HepG2 (cell line): ENCODE measurements around the gene MORN1. TPM values are rescaled to one million over a fixed set of nuclear protein-coding genes. Genes with fewer than 3 reads are reported as not detected.
A peak's percentile ranks its signal among the peaks of the same experiment; 100 is the strongest.

Experiments used
- GLI4 ChIP-seq: sonication (generic); formaldehyde crosslinking; IDR thresholded peaks from 2 replicates; pipeline ENCODE4 v1.5.1; 2020; ENCODE audit warnings: missing genetic modification reagents, mild to moderate bottlenecking, moderate library complexity, borderline replicate concordance
- NBN ChIP-seq: fragments of 450-650 bp; conservative IDR thresholded peaks from 2 replicates; pipeline ENCODE4 v1.6.1; 2017
- NFKB2 ChIP-seq: sonication (generic); formaldehyde crosslinking; IDR thresholded peaks from 2 replicates; pipeline ENCODE4 v1.4.0; 2020; ENCODE audit warnings: missing genetic modification reagents, borderline replicate concordance
- SALL1 ChIP-seq: sonication (generic); formaldehyde crosslinking; IDR thresholded peaks from 2 replicates; pipeline ENCODE4 v1.8.0; 2022; ENCODE audit warnings: mild to moderate bottlenecking, missing genetic modification reagents
- ZFYVE20 ChIP-seq: sonication (generic); formaldehyde crosslinking; IDR thresholded peaks from 2 replicates; pipeline ENCODE4 v1.8.0; 2023; ENCODE audit warnings: low read depth, mild to moderate bottlenecking, moderate library complexity, missing genetic modification reagents, borderline replicate concordance
- ZKSCAN8 ChIP-seq: IDR thresholded peaks from 2 replicates; pipeline ENCODE4 v1.6.1; 2016; ENCODE audit warnings: borderline replicate concordance, missing genetic modification reagents, missing compliant biosample characterization
- ZNF563 ChIP-seq: sonication (generic); formaldehyde crosslinking; IDR thresholded peaks from 2 replicates; pipeline ENCODE4 v1.8.0; 2022; ENCODE audit warnings: mild to moderate bottlenecking, moderate library complexity, missing genetic modification reagents
- polyA plus RNA-seq, 8 experiments: library from polyadenylated mRNA; depleted of rRNA in 3 of 8; stranded (reverse) in 7 of 8; unstranded in 1 of 8; fragments of >200 nt; fragmentation: Illumina TruSeq in 4 of 8; extraction: Trizol in 4 of 8; gene quantifications; 2 replicates each; pipeline versions ENCODE4 v1.2.1 to v1.2.3, GENCODE V29; 2011 to 2016; ENCODE audit warnings: low read depth in 4 of 8, missing spikeins in 1 of 8, mixed read lengths in 1 of 8; ENCODE audit not compliant: insufficient read depth in 1 of 8
- total RNA-seq, 5 experiments: library from RNA; depleted of rRNA; stranded (reverse); fragments of >200 nt; fragmentation: Illumina TruSeq; extraction: Trizol; gene quantifications; 2 replicates each; pipeline ENCODE4 v1.2.3, GENCODE V29; 2016; ENCODE audit warnings: low read depth in 1 of 5
- TF ChIP-seq, protein P1 (sequence below): sonication (generic); formaldehyde crosslinking; IDR thresholded peaks from 2 replicates; pipeline ENCODE4 v1.4.0; 2020; ENCODE audit warnings: missing genetic modification reagents
- TF ChIP-seq, protein P2 (sequence below): IDR thresholded peaks from 2 replicates; pipeline ENCODE4 v1.6.1; 2012; ENCODE audit warnings: low read depth, low read length, improper control_type of control experiment
- TF ChIP-seq, protein P3 (sequence below): sonication (generic); formaldehyde crosslinking; IDR thresholded peaks from 2 replicates; pipeline ENCODE4 v1.5.0; 2020; ENCODE audit warnings: mild to moderate bottlenecking, missing genetic modification reagents, borderline replicate concordance
- TF ChIP-seq, protein P4 (sequence below): IDR thresholded peaks from 2 replicates; pipeline ENCODE4 v1.6.1; 2012; ENCODE audit warnings: low read length, improper control_type of control experiment
- TF ChIP-seq, protein P5 (sequence below): sonication (generic); formaldehyde crosslinking; IDR thresholded peaks from 2 replicates; pipeline ENCODE4 v1.4.0; 2020; ENCODE audit warnings: missing genetic modification reagents

The MORN1 gene
- total and polyA plus RNA-seq, 2 of the 13 experiments (the other 11 are each of a cell fraction or from before 2014, with no cell fraction given): 3.1 to 6.5 TPM

DNA sequence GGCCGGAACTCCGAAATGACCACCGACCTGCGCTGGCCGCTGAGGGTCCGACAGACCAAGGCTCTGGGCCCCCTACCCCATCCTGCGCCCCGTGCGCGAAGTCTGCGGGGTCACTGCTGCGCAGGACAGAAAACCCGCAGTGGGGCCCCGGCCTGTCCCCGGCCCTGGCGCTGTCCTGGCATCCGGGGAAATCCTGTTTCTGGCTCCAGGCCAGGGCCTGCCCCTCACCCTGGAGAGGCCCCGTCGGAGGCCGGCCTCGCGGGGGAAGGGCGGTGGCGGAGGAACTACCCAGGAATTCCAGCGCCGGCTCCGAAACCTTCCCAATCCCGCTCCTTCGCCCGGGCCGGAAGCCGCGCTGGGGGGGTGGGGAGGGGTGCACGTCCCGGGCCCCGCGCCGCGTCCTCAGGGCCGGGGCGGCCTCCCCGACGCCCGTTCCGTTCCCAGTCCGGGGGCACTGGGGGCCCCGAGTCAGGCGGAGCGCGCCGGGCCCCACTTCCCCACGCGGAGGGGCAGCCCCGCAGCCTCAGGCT is 77.0 kb downstream of the MORN1 start (continued):
- TF ChIP-seq, protein P1, sequence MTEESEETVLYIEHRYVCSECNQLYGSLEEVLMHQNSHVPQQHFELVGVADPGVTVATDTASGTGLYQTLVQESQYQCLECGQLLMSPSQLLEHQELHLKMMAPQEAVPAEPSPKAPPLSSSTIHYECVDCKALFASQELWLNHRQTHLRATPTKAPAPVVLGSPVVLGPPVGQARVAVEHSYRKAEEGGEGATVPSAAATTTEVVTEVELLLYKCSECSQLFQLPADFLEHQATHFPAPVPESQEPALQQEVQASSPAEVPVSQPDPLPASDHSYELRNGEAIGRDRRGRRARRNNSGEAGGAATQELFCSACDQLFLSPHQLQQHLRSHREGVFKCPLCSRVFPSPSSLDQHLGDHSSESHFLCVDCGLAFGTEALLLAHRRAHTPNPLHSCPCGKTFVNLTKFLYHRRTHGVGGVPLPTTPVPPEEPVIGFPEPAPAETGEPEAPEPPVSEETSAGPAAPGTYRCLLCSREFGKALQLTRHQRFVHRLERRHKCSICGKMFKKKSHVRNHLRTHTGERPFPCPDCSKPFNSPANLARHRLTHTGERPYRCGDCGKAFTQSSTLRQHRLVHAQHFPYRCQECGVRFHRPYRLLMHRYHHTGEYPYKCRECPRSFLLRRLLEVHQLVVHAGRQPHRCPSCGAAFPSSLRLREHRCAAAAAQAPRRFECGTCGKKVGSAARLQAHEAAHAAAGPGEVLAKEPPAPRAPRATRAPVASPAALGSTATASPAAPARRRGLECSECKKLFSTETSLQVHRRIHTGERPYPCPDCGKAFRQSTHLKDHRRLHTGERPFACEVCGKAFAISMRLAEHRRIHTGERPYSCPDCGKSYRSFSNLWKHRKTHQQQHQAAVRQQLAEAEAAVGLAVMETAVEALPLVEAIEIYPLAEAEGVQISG: no peak
- no peak for TF ChIP-seq ZKSCAN8 (CRISPR knock-in tag)
- TF ChIP-seq, protein P2, sequence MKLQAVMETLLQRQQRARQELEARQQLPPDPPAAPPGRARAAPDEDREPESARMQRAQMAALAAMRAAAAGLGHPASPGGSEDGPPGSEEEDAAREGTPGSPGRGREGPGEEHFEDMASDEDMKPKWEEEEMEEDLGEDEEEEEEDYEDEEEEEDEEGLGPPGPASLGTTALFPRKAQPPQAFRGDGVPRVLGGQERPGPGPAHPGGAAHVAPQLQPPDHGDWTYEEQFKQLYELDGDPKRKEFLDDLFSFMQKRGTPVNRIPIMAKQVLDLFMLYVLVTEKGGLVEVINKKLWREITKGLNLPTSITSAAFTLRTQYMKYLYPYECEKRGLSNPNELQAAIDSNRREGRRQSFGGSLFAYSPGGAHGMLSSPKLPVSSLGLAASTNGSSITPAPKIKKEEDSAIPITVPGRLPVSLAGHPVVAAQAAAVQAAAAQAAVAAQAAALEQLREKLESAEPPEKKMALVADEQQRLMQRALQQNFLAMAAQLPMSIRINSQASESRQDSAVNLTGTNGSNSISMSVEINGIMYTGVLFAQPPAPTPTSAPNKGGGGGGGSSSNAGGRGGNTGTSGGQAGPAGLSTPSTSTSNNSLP: no peak
- no peak for TF ChIP-seq NBN
- TF ChIP-seq, protein P3, sequence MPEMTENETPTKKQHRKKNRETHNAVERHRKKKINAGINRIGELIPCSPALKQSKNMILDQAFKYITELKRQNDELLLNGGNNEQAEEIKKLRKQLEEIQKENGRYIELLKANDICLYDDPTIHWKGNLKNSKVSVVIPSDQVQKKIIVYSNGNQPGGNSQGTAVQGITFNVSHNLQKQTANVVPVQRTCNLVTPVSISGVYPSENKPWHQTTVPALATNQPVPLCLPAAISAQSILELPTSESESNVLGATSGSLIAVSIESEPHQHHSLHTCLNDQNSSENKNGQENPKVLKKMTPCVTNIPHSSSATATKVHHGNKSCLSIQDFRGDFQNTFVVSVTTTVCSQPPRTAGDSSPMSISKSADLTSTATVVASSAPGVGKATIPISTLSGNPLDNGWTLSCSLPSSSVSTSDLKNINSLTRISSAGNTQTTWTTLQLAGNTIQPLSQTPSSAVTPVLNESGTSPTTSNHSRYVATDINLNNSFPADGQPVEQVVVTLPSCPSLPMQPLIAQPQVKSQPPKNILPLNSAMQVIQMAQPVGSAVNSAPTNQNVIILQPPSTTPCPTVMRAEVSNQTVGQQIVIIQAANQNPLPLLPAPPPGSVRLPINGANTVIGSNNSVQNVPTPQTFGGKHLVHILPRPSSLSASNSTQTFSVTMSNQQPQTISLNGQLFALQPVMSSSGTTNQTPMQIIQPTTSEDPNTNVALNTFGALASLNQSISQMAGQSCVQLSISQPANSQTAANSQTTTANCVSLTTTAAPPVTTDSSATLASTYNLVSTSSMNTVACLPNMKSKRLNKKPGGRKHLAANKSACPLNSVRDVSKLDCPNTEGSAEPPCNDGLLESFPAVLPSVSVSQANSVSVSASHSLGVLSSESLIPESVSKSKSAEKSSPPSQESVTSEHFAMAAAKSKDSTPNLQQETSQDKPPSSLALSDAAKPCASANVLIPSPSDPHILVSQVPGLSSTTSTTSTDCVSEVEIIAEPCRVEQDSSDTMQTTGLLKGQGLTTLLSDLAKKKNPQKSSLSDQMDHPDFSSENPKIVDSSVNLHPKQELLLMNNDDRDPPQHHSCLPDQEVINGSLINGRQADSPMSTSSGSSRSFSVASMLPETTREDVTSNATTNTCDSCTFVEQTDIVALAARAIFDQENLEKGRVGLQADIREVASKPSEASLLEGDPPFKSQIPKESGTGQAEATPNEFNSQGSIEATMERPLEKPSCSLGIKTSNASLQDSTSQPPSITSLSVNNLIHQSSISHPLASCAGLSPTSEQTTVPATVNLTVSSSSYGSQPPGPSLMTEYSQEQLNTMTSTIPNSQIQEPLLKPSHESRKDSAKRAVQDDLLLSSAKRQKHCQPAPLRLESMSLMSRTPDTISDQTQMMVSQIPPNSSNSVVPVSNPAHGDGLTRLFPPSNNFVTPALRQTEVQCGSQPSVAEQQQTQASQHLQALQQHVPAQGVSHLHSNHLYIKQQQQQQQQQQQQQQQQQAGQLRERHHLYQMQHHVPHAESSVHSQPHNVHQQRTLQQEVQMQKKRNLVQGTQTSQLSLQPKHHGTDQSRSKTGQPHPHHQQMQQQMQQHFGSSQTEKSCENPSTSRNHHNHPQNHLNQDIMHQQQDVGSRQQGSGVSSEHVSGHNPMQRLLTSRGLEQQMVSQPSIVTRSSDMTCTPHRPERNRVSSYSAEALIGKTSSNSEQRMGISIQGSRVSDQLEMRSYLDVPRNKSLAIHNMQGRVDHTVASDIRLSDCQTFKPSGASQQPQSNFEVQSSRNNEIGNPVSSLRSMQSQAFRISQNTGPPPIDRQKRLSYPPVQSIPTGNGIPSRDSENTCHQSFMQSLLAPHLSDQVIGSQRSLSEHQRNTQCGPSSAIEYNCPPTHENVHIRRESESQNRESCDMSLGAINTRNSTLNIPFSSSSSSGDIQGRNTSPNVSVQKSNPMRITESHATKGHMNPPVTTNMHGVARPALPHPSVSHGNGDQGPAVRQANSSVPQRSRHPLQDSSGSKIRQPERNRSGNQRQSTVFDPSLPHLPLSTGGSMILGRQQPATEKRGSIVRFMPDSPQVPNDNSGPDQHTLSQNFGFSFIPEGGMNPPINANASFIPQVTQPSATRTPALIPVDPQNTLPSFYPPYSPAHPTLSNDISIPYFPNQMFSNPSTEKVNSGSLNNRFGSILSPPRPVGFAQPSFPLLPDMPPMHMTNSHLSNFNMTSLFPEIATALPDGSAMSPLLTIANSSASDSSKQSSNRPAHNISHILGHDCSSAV (CRISPR knock-in tag): no peak
- TF ChIP-seq NFKB2: no peak
- 0 out of 2 replicates have a peak, but pooled peaks have one; percentile 41 for TF ChIP-seq GLI4 (CRISPR knock-in tag)
- TF ChIP-seq, protein P4, sequence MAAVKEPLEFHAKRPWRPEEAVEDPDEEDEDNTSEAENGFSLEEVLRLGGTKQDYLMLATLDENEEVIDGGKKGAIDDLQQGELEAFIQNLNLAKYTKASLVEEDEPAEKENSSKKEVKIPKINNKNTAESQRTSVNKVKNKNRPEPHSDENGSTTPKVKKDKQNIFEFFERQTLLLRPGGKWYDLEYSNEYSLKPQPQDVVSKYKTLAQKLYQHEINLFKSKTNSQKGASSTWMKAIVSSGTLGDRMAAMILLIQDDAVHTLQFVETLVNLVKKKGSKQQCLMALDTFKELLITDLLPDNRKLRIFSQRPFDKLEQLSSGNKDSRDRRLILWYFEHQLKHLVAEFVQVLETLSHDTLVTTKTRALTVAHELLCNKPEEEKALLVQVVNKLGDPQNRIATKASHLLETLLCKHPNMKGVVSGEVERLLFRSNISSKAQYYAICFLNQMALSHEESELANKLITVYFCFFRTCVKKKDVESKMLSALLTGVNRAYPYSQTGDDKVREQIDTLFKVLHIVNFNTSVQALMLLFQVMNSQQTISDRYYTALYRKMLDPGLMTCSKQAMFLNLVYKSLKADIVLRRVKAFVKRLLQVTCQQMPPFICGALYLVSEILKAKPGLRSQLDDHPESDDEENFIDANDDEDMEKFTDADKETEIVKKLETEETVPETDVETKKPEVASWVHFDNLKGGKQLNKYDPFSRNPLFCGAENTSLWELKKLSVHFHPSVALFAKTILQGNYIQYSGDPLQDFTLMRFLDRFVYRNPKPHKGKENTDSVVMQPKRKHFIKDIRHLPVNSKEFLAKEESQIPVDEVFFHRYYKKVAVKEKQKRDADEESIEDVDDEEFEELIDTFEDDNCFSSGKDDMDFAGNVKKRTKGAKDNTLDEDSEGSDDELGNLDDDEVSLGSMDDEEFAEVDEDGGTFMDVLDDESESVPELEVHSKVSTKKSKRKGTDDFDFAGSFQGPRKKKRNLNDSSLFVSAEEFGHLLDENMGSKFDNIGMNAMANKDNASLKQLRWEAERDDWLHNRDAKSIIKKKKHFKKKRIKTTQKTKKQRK: no peak
- no peak for TF ChIP-seq SALL1 (CRISPR knock-in tag)
- TF ChIP-seq ZFYVE20: no peak
- TF ChIP-seq, protein P5, sequence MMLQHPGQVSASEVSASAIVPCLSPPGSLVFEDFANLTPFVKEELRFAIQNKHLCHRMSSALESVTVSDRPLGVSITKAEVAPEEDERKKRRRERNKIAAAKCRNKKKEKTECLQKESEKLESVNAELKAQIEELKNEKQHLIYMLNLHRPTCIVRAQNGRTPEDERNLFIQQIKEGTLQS (CRISPR knock-in tag): no peak
- 0 out of 2 replicates have a peak, but pooled peaks have one; percentile 25 for TF ChIP-seq ZNF563 (CRISPR knock-in tag)
